ENCODE measurements around the gene UNG. TPM values are rescaled to one million over a fixed set of nuclear protein-coding genes. Genes with fewer than 3 reads are reported as not detected.

Gene UNG
- total RNA-seq, 1 experiment from 2014 or later, result 82.3 TPM

DNA sequence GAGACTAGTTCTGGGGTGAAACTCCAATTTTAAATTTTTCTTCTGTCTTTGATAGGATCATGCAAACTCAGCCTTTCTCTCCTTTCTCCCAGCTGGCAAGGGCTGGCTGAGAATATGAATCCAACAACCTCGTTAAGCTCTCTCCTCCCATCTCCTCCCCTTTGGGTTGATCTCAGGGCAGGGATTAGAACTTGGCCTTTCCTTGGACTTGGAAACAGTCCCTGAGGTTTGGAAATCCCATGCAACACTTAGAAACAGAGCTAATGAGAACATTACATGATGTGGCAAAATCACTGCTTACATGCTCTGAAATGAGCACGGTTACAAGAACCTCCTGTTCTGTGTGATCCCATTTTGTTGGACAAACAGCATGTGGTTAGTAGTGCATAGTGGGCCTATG lies 50.6 kb downstream of the UNG start:
- no peak overlapping the region for H3K27ac ChIP-seq
- no peaks in the 10 kb centered on the region for H3K9me3 ChIP-seq (replicated peaks)
- H3K36me3 ChIP-seq, result no peaks in the 10 kb centered on the region
- H3K4me1 ChIP-seq, result no peaks in the 10 kb centered on the region
- H3K27me3 ChIP-seq, result no peaks in the 10 kb centered on the region
- no peak overlapping the region for H3K4me3 ChIP-seq
- DNase-seq, result no peak

DNA sequence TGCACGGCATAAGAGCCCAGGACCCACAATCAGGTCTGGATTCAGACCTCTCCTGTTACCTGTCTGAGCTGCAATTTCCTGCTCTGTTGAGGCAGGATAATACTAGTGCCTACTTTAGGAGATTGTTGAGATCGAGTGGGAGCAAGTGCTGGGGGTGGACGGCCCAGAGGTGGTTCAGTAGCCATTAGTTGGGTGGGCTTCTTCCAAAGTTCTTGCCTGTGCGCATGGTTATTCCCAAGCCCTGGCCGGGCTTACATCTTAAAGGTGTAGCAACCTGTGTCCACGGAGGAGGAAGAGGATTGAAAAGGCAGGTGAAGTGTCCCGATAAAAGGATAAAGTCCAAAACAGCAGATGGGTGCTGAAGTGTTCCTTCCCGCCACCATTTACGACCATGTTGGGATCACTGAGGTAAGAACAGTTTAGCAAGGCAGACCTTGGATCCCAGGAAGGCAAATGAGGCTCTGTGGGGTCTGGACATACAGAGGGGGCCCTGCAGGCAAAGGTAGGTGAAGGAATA lies 52.8 kb downstream of the UNG start:
- no peaks in the 10 kb centered on the region for H3K36me3 ChIP-seq
- no peaks in the 10 kb centered on the region for H3K9me3 ChIP-seq (replicated peaks)
- peaks cover 11% of the 10 kb centered on the region for H3K27me3 ChIP-seq
- no peak overlapping the region for H3K27ac ChIP-seq
- H3K4me1 ChIP-seq, result no peaks in the 10 kb centered on the region
- no peak for DNase-seq
- H3K4me3 ChIP-seq, result no peak overlapping the region

DNA sequence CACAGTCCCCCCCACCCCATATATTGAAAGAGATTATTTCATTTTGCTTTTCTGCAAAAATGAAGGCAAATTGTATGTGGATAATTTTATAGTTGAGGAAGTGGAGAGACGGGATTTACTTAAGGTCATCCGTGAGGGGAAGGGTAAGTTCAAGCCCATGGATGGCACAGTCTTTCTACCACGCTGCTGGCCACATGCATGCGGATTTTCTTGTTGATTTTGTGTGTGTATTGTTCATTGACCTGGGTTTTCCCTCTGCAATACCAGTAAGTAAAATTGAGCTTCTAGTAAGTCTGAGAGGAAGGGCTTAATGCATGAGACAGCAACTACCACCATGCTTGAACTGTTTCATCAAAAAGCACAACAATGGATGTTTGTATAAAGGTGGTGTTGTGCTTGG lies 54.1 kb downstream of the UNG start:
- no peaks in the 10 kb centered on the region for H3K36me3 ChIP-seq
- H3K9me3 ChIP-seq (replicated peaks), result no peaks in the 10 kb centered on the region
- H3K4me1 ChIP-seq, result no peaks in the 10 kb centered on the region
- no peak overlapping the region for H3K27ac ChIP-seq
- H3K4me3 ChIP-seq, result no peak overlapping the region
- H3K27me3 ChIP-seq, result peaks cover 11% of the 10 kb centered on the region
- no peak for DNase-seq

DNA sequence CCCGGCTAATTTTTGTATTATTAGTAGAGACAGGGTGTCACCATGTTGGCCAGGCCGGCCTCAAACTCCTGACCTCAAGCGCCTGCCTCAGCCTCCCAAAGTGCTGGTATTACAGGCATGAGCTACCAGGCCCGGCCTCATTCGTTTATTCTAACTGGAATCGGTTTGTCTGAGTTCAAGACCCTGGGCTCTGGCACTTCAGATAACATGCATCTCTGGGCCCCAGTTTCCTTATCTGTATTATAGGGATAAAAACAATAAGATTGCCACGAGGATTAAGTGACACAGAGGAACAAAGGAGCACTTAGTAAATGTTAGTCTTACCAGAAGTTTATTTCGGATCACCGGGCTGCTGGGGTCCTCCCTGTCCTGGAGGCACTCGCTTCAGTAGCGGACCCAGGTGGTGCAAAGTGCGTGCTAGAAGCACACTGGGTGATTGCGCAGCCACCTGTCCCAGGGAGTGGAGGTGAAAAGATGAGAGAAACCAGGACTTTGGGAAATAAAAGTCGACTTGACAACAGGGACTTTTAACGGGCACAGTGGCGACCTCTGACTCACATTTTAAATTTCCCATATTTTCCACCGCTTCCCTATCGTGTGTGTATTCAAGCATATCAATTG lies 56.5 kb downstream of the UNG start:
- DNase-seq, result no peak
- peak overlapping the region; percentile 66 for H3K4me3 ChIP-seq
- peaks cover 11% of the 10 kb centered on the region for H3K27me3 ChIP-seq
- H3K4me1 ChIP-seq, result no peaks in the 10 kb centered on the region
- H3K27ac ChIP-seq, result no peak overlapping the region
- no peaks in the 10 kb centered on the region for H3K36me3 ChIP-seq
- H3K9me3 ChIP-seq (replicated peaks), result no peaks in the 10 kb centered on the region

DNA sequence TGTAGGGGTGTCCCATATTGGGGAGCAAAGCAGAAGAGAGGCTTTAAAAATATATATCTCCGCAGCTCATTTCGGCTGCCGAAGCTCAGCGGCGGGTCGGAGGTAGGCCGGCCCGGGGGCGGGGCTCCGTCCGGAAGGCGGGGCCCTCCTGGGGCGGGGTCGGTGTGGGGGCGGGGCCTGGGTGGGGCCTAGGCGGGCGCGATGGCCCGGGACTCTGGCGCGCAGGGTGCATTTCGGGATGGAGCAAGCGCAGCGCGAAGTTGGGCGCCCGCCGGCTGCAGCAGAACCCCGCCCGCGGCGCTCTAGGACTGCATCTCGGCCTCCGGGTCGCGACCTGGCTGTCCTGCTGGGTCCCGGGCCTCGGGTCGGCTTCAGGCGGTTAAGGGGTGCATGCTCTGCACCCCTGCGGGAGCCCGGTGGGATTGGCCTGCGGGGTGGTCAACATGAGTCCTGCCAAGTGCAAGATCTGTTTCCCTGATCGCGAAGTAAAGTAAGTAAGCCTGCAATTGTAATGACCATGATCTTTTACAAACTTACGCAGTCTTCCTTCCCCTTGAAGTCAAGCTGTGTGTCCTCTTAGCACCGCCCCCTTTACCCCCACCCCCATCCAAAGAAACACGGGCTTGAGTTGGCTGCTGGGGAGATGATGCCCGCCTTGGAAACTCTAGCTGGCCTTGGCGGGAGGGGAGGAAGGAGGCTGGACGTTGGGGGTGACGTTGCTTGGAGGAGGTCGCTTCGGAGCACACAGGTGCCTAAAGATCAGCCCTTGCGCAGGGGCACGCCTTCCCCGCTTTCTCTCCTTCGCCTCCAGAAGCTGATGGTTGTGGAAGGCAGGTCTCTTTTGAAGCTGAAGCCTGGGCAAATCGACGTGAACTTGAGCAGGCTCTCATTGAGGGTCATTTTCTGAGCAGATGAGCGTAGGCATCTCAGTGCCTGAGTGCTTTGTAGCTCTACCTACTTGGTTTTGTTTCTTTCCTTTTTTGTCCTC lies 57.3 kb downstream of the UNG start:
- peaks cover 11% of the 10 kb centered on the region for H3K27me3 ChIP-seq
- H3K27ac ChIP-seq, result no peak overlapping the region
- DNase-seq, result peak; percentile 61 to 73
- H3K9me3 ChIP-seq (replicated peaks), result no peaks in the 10 kb centered on the region
- H3K36me3 ChIP-seq, result no peaks in the 10 kb centered on the region
- no peaks in the 10 kb centered on the region for H3K4me1 ChIP-seq
- peak overlapping the region; percentile 66 for H3K4me3 ChIP-seq

DNA sequence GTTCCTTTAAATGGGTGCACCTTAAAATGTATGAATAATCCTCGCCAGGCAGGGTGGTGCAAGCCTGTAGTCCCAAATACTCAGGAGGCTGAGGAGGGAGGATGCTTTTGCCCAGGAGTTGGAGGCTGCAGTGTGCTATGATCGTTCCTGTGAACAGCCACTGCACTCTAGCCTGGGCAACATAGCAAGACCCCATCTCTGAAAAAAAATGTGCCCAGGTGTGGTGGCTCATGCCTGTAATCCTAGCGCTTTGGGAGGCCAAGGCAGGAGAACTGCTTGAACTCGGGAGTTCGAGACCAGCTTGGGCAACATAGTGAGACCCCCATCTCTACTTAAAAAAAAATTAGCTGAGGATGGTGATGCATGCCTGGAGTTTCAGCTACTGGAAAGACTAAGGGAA lies 58.6 kb downstream of the UNG start:
- H3K4me3 ChIP-seq, result no peak overlapping the region
- H3K27me3 ChIP-seq, result peaks cover 11% of the 10 kb centered on the region
- no peaks in the 10 kb centered on the region for H3K9me3 ChIP-seq (replicated peaks)
- no peaks in the 10 kb centered on the region for H3K4me1 ChIP-seq
- H3K27ac ChIP-seq, result no peak overlapping the region
- DNase-seq, result no peak
- H3K36me3 ChIP-seq, result no peaks in the 10 kb centered on the region

DNA sequence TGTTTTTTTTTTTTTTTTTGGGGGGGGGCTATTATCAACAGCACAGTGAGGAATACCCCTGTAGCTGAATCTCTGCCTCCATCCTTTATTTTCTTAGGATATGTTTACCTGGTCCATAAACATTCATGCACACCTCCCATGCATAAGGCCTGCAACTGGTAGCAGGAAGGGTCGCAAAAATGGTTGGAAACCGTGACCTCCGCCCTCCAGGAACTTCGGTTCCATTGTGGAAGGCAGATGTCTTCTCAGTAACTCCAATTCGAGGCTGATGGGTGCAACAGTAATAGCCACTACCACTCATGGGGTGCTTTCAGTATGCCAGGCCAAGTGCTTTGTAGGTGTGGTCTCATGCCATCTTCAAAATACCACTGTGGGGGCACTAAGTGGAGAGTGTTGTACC lies 59.2 kb downstream of the UNG start:
- Histone ChIP-seq H3K4me3 (no peak overlapping the region), H3K36me3 (no peaks in the 10 kb centered on the region), H3K27ac (no peak overlapping the region), H3K9me3 (replicated peaks) (no peaks in the 10 kb centered on the region), H3K27me3 (peaks cover 11% of the 10 kb centered on the region), H3K4me1 (no peaks in the 10 kb centered on the region)
- DNase-seq, result no peak

DNA sequence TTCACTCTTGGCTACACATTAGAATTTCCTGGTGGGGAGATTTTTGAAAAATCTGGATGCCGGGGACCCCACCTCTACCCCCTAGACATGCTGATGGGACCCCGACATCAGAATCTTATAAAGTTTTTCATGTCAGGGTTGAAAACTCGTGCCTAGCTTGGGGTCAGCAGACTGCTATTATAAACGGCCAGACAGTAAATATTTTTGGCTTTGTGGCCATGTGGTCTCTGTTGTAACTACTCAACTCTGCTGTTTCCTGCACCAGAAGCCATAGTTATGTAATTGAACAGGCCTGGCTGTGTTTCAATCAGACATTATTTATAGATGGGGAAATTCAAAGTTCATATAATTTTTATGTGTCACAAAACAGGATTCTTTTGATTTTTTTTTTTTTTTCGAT lies 60.6 kb downstream of the UNG start:
- H3K36me3 ChIP-seq, result no peaks in the 10 kb centered on the region
- no peaks in the 10 kb centered on the region for H3K4me1 ChIP-seq
- no peaks in the 10 kb centered on the region for H3K9me3 ChIP-seq (replicated peaks)
- H3K27ac ChIP-seq, result no peak overlapping the region
- no peak for DNase-seq
- peaks cover 11% of the 10 kb centered on the region for H3K27me3 ChIP-seq
- no peak overlapping the region for H3K4me3 ChIP-seq

DNA sequence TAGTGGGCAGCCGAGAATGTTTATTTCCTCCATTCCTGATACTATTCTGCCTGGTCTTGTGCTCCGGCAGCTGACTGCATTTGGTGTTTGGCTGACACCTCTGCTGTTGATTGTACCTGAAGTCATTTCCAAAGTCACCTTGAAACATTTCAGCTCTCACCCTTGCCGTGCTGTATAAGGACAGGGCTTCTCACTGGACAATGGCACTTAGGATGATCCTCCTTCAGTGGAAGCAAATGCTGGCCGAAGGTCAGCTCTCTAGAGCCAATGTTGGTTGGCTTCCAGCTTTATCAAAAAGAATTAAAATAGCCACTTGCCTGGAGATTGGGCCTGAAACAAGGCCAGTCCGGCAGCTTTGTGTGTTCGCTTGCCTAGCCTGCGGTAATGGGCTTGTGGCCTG lies 63.0 kb downstream of the UNG start:
- Histone ChIP-seq H3K36me3 (no peaks in the 10 kb centered on the region), H3K9me3 (replicated peaks) (no peaks in the 10 kb centered on the region), H3K4me3 (no peak overlapping the region), H3K4me1 (no peaks in the 10 kb centered on the region), H3K27ac (no peak overlapping the region), H3K27me3 (no peaks in the 10 kb centered on the region)
- no peak for DNase-seq

Other genes starting within 250 kb of the UNG start
- gene SSH1, start 240.0 kb upstream of the UNG start, total RNA-seq (2014; rRNA removed; shearing (Covaris generic)), result 12.1 and 12.3 TPM in 2 replicates
- gene DAO, start 217.5 kb upstream of the UNG start, total RNA-seq (2014; rRNA removed; shearing (Covaris generic)), result not detected in 2 replicates
- gene SVOP, start 76.5 kb upstream of the UNG start, total RNA-seq (2014; rRNA removed; shearing (Covaris generic)), result not detected in 2 replicates
- 8.6 and 10.2 TPM in 2 replicates for gene USP30, start 45.0 kb upstream of the UNG start, total RNA-seq (2014; rRNA removed; shearing (Covaris generic))
- gene ALKBH2, start 4.1 kb upstream of the UNG start, total RNA-seq (2014; rRNA removed; shearing (Covaris generic)), result 25.9 and 27.8 TPM in 2 replicates
- 2.9 and 3.3 TPM in 2 replicates for gene ACACB, start 19.0 kb downstream of the UNG start, total RNA-seq (2014; rRNA removed; shearing (Covaris generic))
- gene FOXN4, start 211.7 kb downstream of the UNG start, total RNA-seq (2014; rRNA removed; shearing (Covaris generic)), result not detected in 2 replicates